Measurements from ENCODE around the gene MYO18A.
A peak's percentile ranks its signal among the peaks of the same experiment; 100 is the strongest.

Gene MYO18A

GRCh38 chr17:29143894-29144293 lies 36.3 kb downstream of the MYO18A start:
- Histone ChIP-seq H3K27ac (ENCODE audit: low read depth, low read length) (no peak overlapping the region), H3K36me3 (ENCODE audit: control insufficient read depth in 5 of 5, insufficient read depth in 5 of 5, low read length in 5 of 5) (no peaks in the 10 kb centered on the region), H3K9ac (ENCODE audit: low read length in 5 of 5) (no peak overlapping the region), H3K9me3 (ENCODE audit: control insufficient read depth in 5 of 5, low read length in 5 of 5) (no peaks in the 10 kb centered on the region), H3K4me1 (ENCODE audit: control insufficient read depth in 5 of 5, insufficient read depth in 5 of 5, low read length in 5 of 5) (peaks cover 10 to 54% (median 46%) of the 10 kb centered on the region in 5 donors), H3K4me3 (ENCODE audit: low read depth in 1 of 5, low read length in 5 of 5) (no peak overlapping the region), H3K27me3 (ENCODE audit: control insufficient read depth in 5 of 5, insufficient read depth in 4 of 5, low read length in 5 of 5) (no peaks in the 10 kb centered on the region)

GRCh38 chr17:29141514-29141876 lies 38.7 kb downstream of the MYO18A start:
- Histone ChIP-seq H3K9me3 (ENCODE audit: control insufficient read depth in 5 of 5, low read length in 5 of 5) (no peaks in the 10 kb centered on the region), H3K9ac (ENCODE audit: low read length in 5 of 5) (peak overlapping the region in 1 of 5 donors; percentile 46), H3K36me3 (ENCODE audit: control insufficient read depth in 5 of 5, insufficient read depth in 5 of 5, low read length in 5 of 5) (peaks cover 0 to 5% (median 0%) of the 10 kb centered on the region in 5 donors), H3K27me3 (ENCODE audit: control insufficient read depth in 5 of 5, insufficient read depth in 4 of 5, low read length in 5 of 5) (no peaks in the 10 kb centered on the region), H3K4me1 (ENCODE audit: control insufficient read depth in 5 of 5, insufficient read depth in 5 of 5, low read length in 5 of 5) (peaks cover 11 to 58% (median 52%) of the 10 kb centered on the region in 5 donors), H3K4me3 (ENCODE audit: low read depth in 1 of 5, low read length in 5 of 5) (peak overlapping the region in 3 of 5 donors; percentile 4 to 69 (median 60)), H3K27ac (ENCODE audit: low read depth, low read length) (peak overlapping the region; percentile 46)

- Histone ChIP-seq H3K4me3 (ENCODE audit: low read depth in 1 of 5, low read length in 5 of 5) (peak overlapping the region; percentile 60 to 73 (median 69)), H3K9me3 (ENCODE audit: control insufficient read depth in 5 of 5, low read length in 5 of 5) (no peaks in the 10 kb centered on the region), H3K4me1 (ENCODE audit: control insufficient read depth in 5 of 5, insufficient read depth in 5 of 5, low read length in 5 of 5) (peaks cover 11 to 58% (median 52%) of the 10 kb centered on the region in 5 donors), H3K36me3 (ENCODE audit: control insufficient read depth in 5 of 5, insufficient read depth in 5 of 5, low read length in 5 of 5) (peaks cover 0 to 5% (median 0%) of the 10 kb centered on the region in 5 donors), H3K9ac (ENCODE audit: low read length in 5 of 5) (peak overlapping the region in 4 of 5 donors; percentile 46 to 63 (median 58)), H3K27me3 (ENCODE audit: control insufficient read depth in 5 of 5, insufficient read depth in 4 of 5, low read length in 5 of 5) (no peaks in the 10 kb centered on the region), H3K27ac (ENCODE audit: low read depth, low read length) (peak overlapping the region; percentile 46)
These were observed 39.3 kb downstream of the MYO18A start for GRCh38 chr17:29140631-29141513.

GRCh38 chr17:29140051-29140621 lies 40.1 kb downstream of the MYO18A start:
- H3K4me3 ChIP-seq (ENCODE audit: low read depth in 1 of 5, low read length in 5 of 5), result peak overlapping the region; percentile 60 to 73 (median 69)
- H3K4me1 ChIP-seq (ENCODE audit: control insufficient read depth in 5 of 5, insufficient read depth in 5 of 5, low read length in 5 of 5), result peaks cover 9 to 51% (median 46%) of the 10 kb centered on the region in 5 donors
- H3K27ac ChIP-seq (ENCODE audit: low read depth, low read length), result peak overlapping the region; percentile 46
- peak overlapping the region in 4 of 5 donors; percentile 46 to 63 (median 58) for H3K9ac ChIP-seq (ENCODE audit: low read length in 5 of 5)
- peaks cover 0 to 5% (median 0%) of the 10 kb centered on the region in 5 donors for H3K36me3 ChIP-seq (ENCODE audit: control insufficient read depth in 5 of 5, insufficient read depth in 5 of 5, low read length in 5 of 5)
- H3K27me3 ChIP-seq (ENCODE audit: control insufficient read depth in 5 of 5, insufficient read depth in 4 of 5, low read length in 5 of 5), result no peaks in the 10 kb centered on the region
- no peaks in the 10 kb centered on the region for H3K9me3 ChIP-seq (ENCODE audit: control insufficient read depth in 5 of 5, low read length in 5 of 5)

- peak overlapping the region in 2 of 5 donors; percentile 39 to 61 for H3K9ac ChIP-seq (ENCODE audit: low read length in 5 of 5)
- H3K27me3 ChIP-seq (ENCODE audit: control insufficient read depth in 5 of 5, insufficient read depth in 4 of 5, low read length in 5 of 5), result no peaks in the 10 kb centered on the region
- peak overlapping the region in 4 of 5 donors; percentile 60 to 73 (median 68) for H3K4me3 ChIP-seq (ENCODE audit: low read depth in 1 of 5, low read length in 5 of 5)
- no peaks in the 10 kb centered on the region for H3K9me3 ChIP-seq (ENCODE audit: control insufficient read depth in 5 of 5, low read length in 5 of 5)
- H3K4me1 ChIP-seq (ENCODE audit: control insufficient read depth in 5 of 5, insufficient read depth in 5 of 5, low read length in 5 of 5), result peaks cover 9 to 48% (median 43%) of the 10 kb centered on the region in 5 donors
- peaks cover 0 to 5% (median 0%) of the 10 kb centered on the region in 5 donors for H3K36me3 ChIP-seq (ENCODE audit: control insufficient read depth in 5 of 5, insufficient read depth in 5 of 5, low read length in 5 of 5)
- no peak overlapping the region for H3K27ac ChIP-seq (ENCODE audit: low read depth, low read length)
These were observed 41.1 kb downstream of the MYO18A start for GRCh38 chr17:29138971-29139691.

GRCh38 chr17:29138184-29138955 lies 41.8 kb downstream of the MYO18A start:
- no peaks in the 10 kb centered on the region for H3K9me3 ChIP-seq (ENCODE audit: control insufficient read depth in 5 of 5, low read length in 5 of 5)
- no peaks in the 10 kb centered on the region for H3K27me3 ChIP-seq (ENCODE audit: control insufficient read depth in 5 of 5, insufficient read depth in 4 of 5, low read length in 5 of 5)
- H3K9ac ChIP-seq (ENCODE audit: low read length in 5 of 5), result peak overlapping the region in 2 of 5 donors; percentile 19 to 39
- H3K36me3 ChIP-seq (ENCODE audit: control insufficient read depth in 5 of 5, insufficient read depth in 5 of 5, low read length in 5 of 5), result peaks cover 0 to 5% (median 0%) of the 10 kb centered on the region in 5 donors
- H3K4me3 ChIP-seq (ENCODE audit: low read depth in 1 of 5, low read length in 5 of 5), result peak overlapping the region in 3 of 5 donors; percentile 30 to 69 (median 60)
- H3K27ac ChIP-seq (ENCODE audit: low read depth, low read length), result no peak overlapping the region
- peaks cover 9 to 47% (median 43%) of the 10 kb centered on the region in 5 donors for H3K4me1 ChIP-seq (ENCODE audit: control insufficient read depth in 5 of 5, insufficient read depth in 5 of 5, low read length in 5 of 5)

GRCh38 chr17:29136998-29137730 lies 43.0 kb downstream of the MYO18A start:
- Histone ChIP-seq H3K36me3 (ENCODE audit: control insufficient read depth in 5 of 5, insufficient read depth in 5 of 5, low read length in 5 of 5) (peaks cover 0 to 5% (median 0%) of the 10 kb centered on the region in 5 donors), H3K9ac (ENCODE audit: low read length in 5 of 5) (no peak overlapping the region), H3K4me1 (ENCODE audit: control insufficient read depth in 5 of 5, insufficient read depth in 5 of 5, low read length in 5 of 5) (peaks cover 9 to 55% (median 45%) of the 10 kb centered on the region in 5 donors), H3K27me3 (ENCODE audit: control insufficient read depth in 5 of 5, insufficient read depth in 4 of 5, low read length in 5 of 5) (no peaks in the 10 kb centered on the region), H3K4me3 (ENCODE audit: low read depth in 1 of 5, low read length in 5 of 5) (no peak overlapping the region), H3K9me3 (ENCODE audit: control insufficient read depth in 5 of 5, low read length in 5 of 5) (no peaks in the 10 kb centered on the region), H3K27ac (ENCODE audit: low read depth, low read length) (no peak overlapping the region)

- Histone ChIP-seq H3K27ac (ENCODE audit: low read depth, low read length) (no peak overlapping the region), H3K27me3 (ENCODE audit: control insufficient read depth in 5 of 5, insufficient read depth in 4 of 5, low read length in 5 of 5) (no peaks in the 10 kb centered on the region), H3K4me1 (ENCODE audit: control insufficient read depth in 5 of 5, insufficient read depth in 5 of 5, low read length in 5 of 5) (peaks cover 2 to 40% (median 32%) of the 10 kb centered on the region in 5 donors), H3K4me3 (ENCODE audit: low read depth in 1 of 5, low read length in 5 of 5) (no peak overlapping the region), H3K9ac (ENCODE audit: low read length in 5 of 5) (no peak overlapping the region), H3K36me3 (ENCODE audit: control insufficient read depth in 5 of 5, insufficient read depth in 5 of 5, low read length in 5 of 5) (peaks cover 0 to 10% (median 0%) of the 10 kb centered on the region in 5 donors), H3K9me3 (ENCODE audit: control insufficient read depth in 5 of 5, low read length in 5 of 5) (no peaks in the 10 kb centered on the region)
These were observed 44.7 kb downstream of the MYO18A start for GRCh38 chr17:29135464-29135863.

Data from subcutaneous abdominal adipose tissue (tissue), 5 donors.